ENCODE results near the gene CHRNA1. TPM values are rescaled to one million over a fixed set of nuclear protein-coding genes. Genes with fewer than 3 reads are reported as not detected.

Gene CHRNA1
- total and polyA plus RNA-seq, 2 of the 13 experiments (the other 11 are each of a cell fraction or from before 2014, with no cell fraction given) = not detected

DNA sequence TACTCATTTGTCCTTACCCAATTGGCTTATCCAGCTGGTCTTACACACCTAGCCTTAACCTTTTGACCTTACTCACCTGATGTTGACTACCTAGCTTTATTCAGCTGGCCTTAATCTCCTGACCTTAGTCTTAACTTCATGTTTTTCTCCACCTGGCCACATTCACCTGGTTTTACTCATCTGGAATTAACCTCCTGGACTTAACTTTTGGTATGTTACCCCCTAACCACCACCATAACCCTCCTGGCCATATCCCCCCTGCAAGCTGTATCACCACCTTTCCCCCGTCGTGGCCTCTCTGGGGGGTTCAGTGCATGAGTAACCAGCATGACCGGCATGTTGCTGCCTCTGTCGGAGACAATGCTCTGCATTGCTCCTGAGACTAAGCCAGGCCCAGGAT is 45.7 kb downstream of the CHRNA1 start:
- ChIA-PET POLR2A (no interaction called here), CTCF (ENCODE audit: low intra/inter-chr PET ratio, low total read pairs) (no interaction called here)
- FAIRE-seq (no peak), ATAC-seq (no peak), DNase-seq (ENCODE audit: low spot score) (no peak)
- Histone ChIP-seq H3K27ac (ENCODE audit: extremely low read length, insufficient read depth, low read length) (no peak overlapping the region), H2AFZ (ENCODE audit: low read length) (no peak overlapping the region), H3K27me3 (ENCODE audit: control insufficient read depth in 1 of 2, insufficient read depth in 2 of 2, low read length in 2 of 2) (peaks cover 0 to 13% of the 10 kb centered on the region in 2 experiments; a peak in 3 of 5 replicates), H4K20me1 (ENCODE audit: insufficient read depth, low read length) (no peaks in the 10 kb centered on the region), H3K4me1 (ENCODE audit: insufficient read depth, low read length) (no peaks in the 10 kb centered on the region), H3K9me3 (ENCODE audit: low read length) (no peaks in the 10 kb centered on the region), H3K4me2 (ENCODE audit: low read depth, low read length) (no peak overlapping the region), H3K79me2 (ENCODE audit: insufficient read depth, low read length) (no peaks in the 10 kb centered on the region), H3K9ac (ENCODE audit: insufficient read depth, low read depth, low read length) (no peak overlapping the region), H3K4me3 (replicated peaks in 1 of 3; ENCODE audit: insufficient read depth in 1 of 3, low read depth in 2 of 3, low read length in 3 of 3) (no peak overlapping the region), H3K36me3 (replicated peaks in 1 of 2; ENCODE audit: control insufficient read depth in 1 of 2, insufficient read depth in 2 of 2, low read length in 2 of 2) (no peaks in the 10 kb centered on the region)
- intact Hi-C loops (cut with micrococcal nuclease; ENCODE audit: unreplicated experiment) = no loop called here
- TF ChIP-seq NCOA5 (CRISPR knock-in tag; IDR thresholded peaks at IDR 0.05) (no peak), FOXP1 (IDR thresholded peaks at IDR 0.05) (no peak), FOXP1 (CRISPR knock-in tag; IDR thresholded peaks at IDR 0.05) (no peak), TAF1 (CRISPR knock-in tag; IDR thresholded peaks at IDR 0.05) (no peak), SKI (IDR thresholded peaks at IDR 0.05; ENCODE audit: partially characterized antibody) (no peak), KAT7 (CRISPR knock-in tag; IDR thresholded peaks at IDR 0.05; ENCODE audit: borderline replicate concordance) (no peak), KLF6 (CRISPR knock-in tag; IDR thresholded peaks at IDR 0.05) (no peak), CEBPB (IDR thresholded peaks at IDR 0.05; ENCODE audit: borderline replicate concordance, low read depth, low read length) (no peak), ZNF138 (CRISPR knock-in tag; IDR thresholded peaks at IDR 0.05; ENCODE audit: low read depth) (no peak), NR3C1 (CRISPR knock-in tag; IDR thresholded peaks at IDR 0.05) (no peak), ZNF333 (CRISPR knock-in tag; IDR thresholded peaks at IDR 0.05; ENCODE audit: borderline replicate concordance) (no peak)
- TF ChIP-seq, protein P1, sequence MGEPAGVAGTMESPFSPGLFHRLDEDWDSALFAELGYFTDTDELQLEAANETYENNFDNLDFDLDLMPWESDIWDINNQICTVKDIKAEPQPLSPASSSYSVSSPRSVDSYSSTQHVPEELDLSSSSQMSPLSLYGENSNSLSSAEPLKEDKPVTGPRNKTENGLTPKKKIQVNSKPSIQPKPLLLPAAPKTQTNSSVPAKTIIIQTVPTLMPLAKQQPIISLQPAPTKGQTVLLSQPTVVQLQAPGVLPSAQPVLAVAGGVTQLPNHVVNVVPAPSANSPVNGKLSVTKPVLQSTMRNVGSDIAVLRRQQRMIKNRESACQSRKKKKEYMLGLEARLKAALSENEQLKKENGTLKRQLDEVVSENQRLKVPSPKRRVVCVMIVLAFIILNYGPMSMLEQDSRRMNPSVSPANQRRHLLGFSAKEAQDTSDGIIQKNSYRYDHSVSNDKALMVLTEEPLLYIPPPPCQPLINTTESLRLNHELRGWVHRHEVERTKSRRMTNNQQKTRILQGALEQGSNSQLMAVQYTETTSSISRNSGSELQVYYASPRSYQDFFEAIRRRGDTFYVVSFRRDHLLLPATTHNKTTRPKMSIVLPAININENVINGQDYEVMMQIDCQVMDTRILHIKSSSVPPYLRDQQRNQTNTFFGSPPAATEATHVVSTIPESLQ (CRISPR knock-in tag; conservative IDR thresholded peaks at IDR 0.05) = no peak
- TF ChIP-seq, protein P2, sequence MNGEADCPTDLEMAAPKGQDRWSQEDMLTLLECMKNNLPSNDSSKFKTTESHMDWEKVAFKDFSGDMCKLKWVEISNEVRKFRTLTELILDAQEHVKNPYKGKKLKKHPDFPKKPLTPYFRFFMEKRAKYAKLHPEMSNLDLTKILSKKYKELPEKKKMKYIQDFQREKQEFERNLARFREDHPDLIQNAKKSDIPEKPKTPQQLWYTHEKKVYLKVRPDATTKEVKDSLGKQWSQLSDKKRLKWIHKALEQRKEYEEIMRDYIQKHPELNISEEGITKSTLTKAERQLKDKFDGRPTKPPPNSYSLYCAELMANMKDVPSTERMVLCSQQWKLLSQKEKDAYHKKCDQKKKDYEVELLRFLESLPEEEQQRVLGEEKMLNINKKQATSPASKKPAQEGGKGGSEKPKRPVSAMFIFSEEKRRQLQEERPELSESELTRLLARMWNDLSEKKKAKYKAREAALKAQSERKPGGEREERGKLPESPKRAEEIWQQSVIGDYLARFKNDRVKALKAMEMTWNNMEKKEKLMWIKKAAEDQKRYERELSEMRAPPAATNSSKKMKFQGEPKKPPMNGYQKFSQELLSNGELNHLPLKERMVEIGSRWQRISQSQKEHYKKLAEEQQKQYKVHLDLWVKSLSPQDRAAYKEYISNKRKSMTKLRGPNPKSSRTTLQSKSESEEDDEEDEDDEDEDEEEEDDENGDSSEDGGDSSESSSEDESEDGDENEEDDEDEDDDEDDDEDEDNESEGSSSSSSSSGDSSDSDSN (CRISPR knock-in tag; IDR thresholded peaks at IDR 0.05) = no peak
- TF ChIP-seq, protein P3, sequence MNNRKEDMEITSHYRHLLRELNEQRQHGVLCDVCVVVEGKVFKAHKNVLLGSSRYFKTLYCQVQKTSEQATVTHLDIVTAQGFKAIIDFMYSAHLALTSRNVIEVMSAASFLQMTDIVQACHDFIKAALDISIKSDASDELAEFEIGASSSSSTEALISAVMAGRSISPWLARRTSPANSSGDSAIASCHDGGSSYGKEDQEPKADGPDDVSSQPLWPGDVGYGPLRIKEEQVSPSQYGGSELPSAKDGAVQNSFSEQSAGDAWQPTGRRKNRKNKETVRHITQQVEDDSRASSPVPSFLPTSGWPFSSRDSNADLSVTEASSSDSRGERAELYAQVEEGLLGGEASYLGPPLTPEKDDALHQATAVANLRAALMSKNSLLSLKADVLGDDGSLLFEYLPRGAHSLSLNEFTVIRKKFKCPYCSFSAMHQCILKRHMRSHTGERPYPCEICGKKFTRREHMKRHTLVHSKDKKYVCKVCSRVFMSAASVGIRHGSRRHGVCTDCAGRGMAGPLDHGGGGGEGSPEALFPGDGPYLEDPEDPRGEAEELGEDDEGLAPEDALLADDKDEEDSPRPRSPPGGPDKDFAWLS (CRISPR knock-in tag; IDR thresholded peaks at IDR 0.05; ENCODE audit: borderline replicate concordance) = no peak
- TF ChIP-seq, protein P4, sequence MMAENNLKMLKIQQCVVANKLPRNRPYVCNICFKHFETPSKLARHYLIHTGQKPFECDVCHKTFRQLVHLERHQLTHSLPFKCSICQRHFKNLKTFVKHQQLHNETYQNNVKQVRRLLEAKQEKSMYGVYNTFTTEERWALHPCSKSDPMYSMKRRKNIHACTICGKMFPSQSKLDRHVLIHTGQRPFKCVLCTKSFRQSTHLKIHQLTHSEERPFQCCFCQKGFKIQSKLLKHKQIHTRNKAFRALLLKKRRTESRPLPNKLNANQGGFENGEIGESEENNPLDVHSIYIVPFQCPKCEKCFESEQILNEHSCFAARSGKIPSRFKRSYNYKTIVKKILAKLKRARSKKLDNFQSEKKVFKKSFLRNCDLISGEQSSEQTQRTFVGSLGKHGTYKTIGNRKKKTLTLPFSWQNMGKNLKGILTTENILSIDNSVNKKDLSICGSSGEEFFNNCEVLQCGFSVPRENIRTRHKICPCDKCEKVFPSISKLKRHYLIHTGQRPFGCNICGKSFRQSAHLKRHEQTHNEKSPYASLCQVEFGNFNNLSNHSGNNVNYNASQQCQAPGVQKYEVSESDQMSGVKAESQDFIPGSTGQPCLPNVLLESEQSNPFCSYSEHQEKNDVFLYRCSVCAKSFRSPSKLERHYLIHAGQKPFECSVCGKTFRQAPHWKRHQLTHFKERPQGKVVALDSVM (CRISPR knock-in tag; IDR thresholded peaks at IDR 0.05) = no peak
- in situ Hi-C loops (cut with HindIII; ENCODE audit: extremely low pct_ligation_motif_present, low pct_unique_long_range_greater_than_20kb) = no loop called here
- 10% methylated on average over 4 of the region's 4 CpGs for WGBS (ENCODE audit: low lambda C conversion rate)
- no TSS peak for BruUV-seq (replicated peaks)
